Suppressor macrophage treated with lipopolysaccharide for 1 hour (primary cell): ENCODE results near the gene FASTKD3.

Experiments used
- DNase-seq, 3 donors: peaks; one replicate each; pipeline ENCODE4 v3.0.0-alpha.2; 2020 to 2022

Gene FASTKD3

GRCh38 chr5:7881091-7881490 is 12.3 kb upstream of the FASTKD3 start:
- DNase-seq: no peak

- peak; percentile 72 to 92 (median 88) for DNase-seq
Observed at GRCh38 chr5:7878381-7878873, 9.6 kb upstream of the FASTKD3 start.

- DNase-seq: no peak
Observed at GRCh38 chr5:7877851-7878250, 9.0 kb upstream of the FASTKD3 start.

GRCh38 chr5:7876867-7877266 is 8.0 kb upstream of the FASTKD3 start:
- DNase-seq: peak in 2 of 3 donors; percentile 27

GRCh38 chr5:7875151-7875550 is 6.3 kb upstream of the FASTKD3 start:
- no peak for DNase-seq

GRCh38 chr5:7874639-7875038 is 5.8 kb upstream of the FASTKD3 start:
- no peak for DNase-seq

- DNase-seq: no peak
Observed at GRCh38 chr5:7873216-7873615, 4.4 kb upstream of the FASTKD3 start.

GRCh38 chr5:7872517-7873130 is 3.8 kb upstream of the FASTKD3 start:
- no peak for DNase-seq

GRCh38 chr5:7871653-7872052 is 2.8 kb upstream of the FASTKD3 start:
- DNase-seq: no peak

GRCh38 chr5:7869474-7870136 is 774 bp upstream of the FASTKD3 start:
- DNase-seq: peak; percentile 60 to 79 (median 70)

- no peak for DNase-seq
Observed at GRCh38 chr5:7868427-7868772, 431 bp downstream of the FASTKD3 start.

GRCh38 chr5:7867260-7867659 is 1.6 kb downstream of the FASTKD3 start:
- no peak for DNase-seq

- no peak for DNase-seq
Observed at GRCh38 chr5:7866196-7866595, 2.6 kb downstream of the FASTKD3 start.

GRCh38 chr5:7857926-7858632 is 10.8 kb downstream of the FASTKD3 start:
- DNase-seq: no peak

- no peak for DNase-seq
Observed at GRCh38 chr5:7857361-7857760, 11.5 kb downstream of the FASTKD3 start.

GRCh38 chr5:7856855-7857254 is 12.0 kb downstream of the FASTKD3 start:
- DNase-seq: peak; percentile 33 to 53 (median 49)

GRCh38 chr5:7855611-7856010 is 13.2 kb downstream of the FASTKD3 start:
- no peak for DNase-seq

- no peak for DNase-seq
Observed at GRCh38 chr5:7852988-7853387, 15.8 kb downstream of the FASTKD3 start.

- peak in 1 of 3 donors; percentile 4 for DNase-seq
Observed at GRCh38 chr5:7852542-7852941, 16.3 kb downstream of the FASTKD3 start.

- DNase-seq: no peak
Observed at GRCh38 chr5:7851617-7852289, 17.1 kb downstream of the FASTKD3 start.

GRCh38 chr5:7851240-7851592 is 17.6 kb downstream of the FASTKD3 start:
- no peak for DNase-seq

- peak in 2 of 3 donors; percentile 19 to 31 for DNase-seq
Observed at GRCh38 chr5:7850395-7851239, 18.2 kb downstream of the FASTKD3 start, which contains the start of gene CFAP90. CFAP90 (minus strand) TSS chr5:7851133; CDS start chr5:7851021, 112 bp downstream.
